Naive thymus-derived CD8-positive, alpha-beta T cell (primary cell): ENCODE measurements around the gene SORCS3. TPM values are rescaled to one million over a fixed set of nuclear protein-coding genes. Genes with fewer than 3 reads are reported as not detected.

Experiments used
- ATAC-seq, 2 donors: fragments of 150-1000 bp; cut with Tn5 transposase in 1 of 2; sonication (Bioruptor Pico), chemical (Tn5 transposase) in 1 of 2; 1 replicate in 1 of 2; 2 replicates in 1 of 2; pipeline ENCODE4 v1.10.0; 2021; ENCODE audit warnings: mild to moderate bottlenecking in 2 of 2, moderate library complexity in 2 of 2
- POLR2A ChIA-PET: fragments of 350-600 bp; sonication (Branson Sonifier 250); formaldehyde crosslinking; loops from one replicate; lab custom pipeline; 2021; ENCODE audit warnings: antibody characterized with exemption; lab: Charles Lee
- DNase-seq, 10 donors: peaks; one replicate each; pipeline versions ENCODE4 v3.0.0 to v3.0.0-alpha.2; 2020 to 2022
- H3K27ac Mint-ChIP-seq, 10 donors: one replicate each; pipeline ENCODE4 v1.8.0; 2020 to 2022; ENCODE audit warnings: mild to moderate bottlenecking in 10 of 10, mixed read lengths in 10 of 10, moderate library complexity in 4 of 10, inconsistent platforms in 1 of 10
- H3K27me3 Mint-ChIP-seq, 5 donors: one replicate each; pipeline ENCODE4 v1.8.0; 2021 to 2022; ENCODE audit warnings: mixed read lengths in 5 of 5
- H3K36me3 Mint-ChIP-seq, 3 donors: one replicate each; pipeline ENCODE4 v1.8.0; 2020 to 2022; ENCODE audit warnings: mixed read lengths in 3 of 3, mild to moderate bottlenecking in 2 of 3, inconsistent platforms in 1 of 3
- H3K4me1 Mint-ChIP-seq, 4 donors: one replicate each; pipeline ENCODE4 v1.8.0; 2021 to 2022; ENCODE audit warnings: mixed read lengths in 4 of 4
- H3K4me3 Mint-ChIP-seq, 10 donors: one replicate each; pipeline ENCODE4 v1.8.0; 2020 to 2022; ENCODE audit warnings: mild to moderate bottlenecking in 10 of 10, mixed read lengths in 10 of 10, moderate library complexity in 6 of 10, inconsistent platforms in 1 of 10
- H3K9me3 Mint-ChIP-seq, 9 donors: one replicate each; pipeline ENCODE4 v1.8.0; 2020 to 2022; ENCODE audit warnings: mixed read lengths in 9 of 9, mild to moderate bottlenecking in 3 of 9, inconsistent platforms in 1 of 9, moderate library complexity in 1 of 9
- polyA plus RNA-seq, 3 donors: library from polyadenylated mRNA; unstranded; fragments of 300-500 nt; fragmentation: Illumina TruSeq; gene quantifications; one replicate each; pipeline ENCODE4 v1.2.3, GENCODE V29; 2021
- total RNA-seq, 8 experiments: library from RNA in 2 of 8; stranded (reverse) in 2 of 8; gene quantifications; one replicate each; pipeline ENCODE4 v1.2.3 and lab custom pipeline; 2021 to 2026

Gene SORCS3
- total and polyA plus RNA-seq, 5 experiments from 2014 or later = 0.15 to 0.19 TPM; not detected in 3

GRCh38 chr10:105274556-105275070 is 633.5 kb downstream of the SORCS3 start:
- POLR2A ChIA-PET = no interaction called here
- no peaks in the 10 kb centered on the region for H3K27me3 Mint-ChIP-seq
- H3K9me3 Mint-ChIP-seq = no peaks in the 10 kb centered on the region
- no peaks in the 10 kb centered on the region for H3K4me1 Mint-ChIP-seq
- H3K27ac Mint-ChIP-seq = no peak overlapping the region
- H3K4me3 Mint-ChIP-seq = no peak overlapping the region
- no peaks in the 10 kb centered on the region for H3K36me3 Mint-ChIP-seq
- ATAC-seq = no peak
- no peak for DNase-seq

DNA sequence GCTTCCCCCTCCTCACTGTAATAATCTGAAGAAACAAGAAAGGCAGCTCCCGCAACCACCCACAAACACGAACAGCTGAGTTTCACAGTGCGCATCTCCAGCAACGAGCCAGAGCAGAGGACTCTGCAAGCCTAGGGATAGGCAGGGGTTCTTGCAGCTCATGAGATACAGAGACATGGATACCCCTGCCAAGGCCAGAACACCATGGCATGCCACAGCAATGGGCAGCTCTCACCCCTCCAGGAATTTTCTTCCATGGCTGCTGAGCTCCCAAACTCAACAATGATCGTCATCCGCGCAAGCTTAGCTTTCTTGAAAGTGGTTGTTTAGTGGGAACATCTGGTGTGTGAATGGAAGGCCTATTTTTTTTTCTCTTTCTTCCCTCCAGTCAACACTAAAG is 637.3 kb downstream of the SORCS3 start:
- DNase-seq (no peak), ATAC-seq (no peak)
- Mint-ChIP-seq H3K9me3 (no peaks in the 10 kb centered on the region), H3K27ac (no peak overlapping the region), H3K36me3 (no peaks in the 10 kb centered on the region), H3K4me3 (no peak overlapping the region), H3K4me1 (no peaks in the 10 kb centered on the region), H3K27me3 (no peaks in the 10 kb centered on the region)
- POLR2A ChIA-PET = no interaction called here

DNA sequence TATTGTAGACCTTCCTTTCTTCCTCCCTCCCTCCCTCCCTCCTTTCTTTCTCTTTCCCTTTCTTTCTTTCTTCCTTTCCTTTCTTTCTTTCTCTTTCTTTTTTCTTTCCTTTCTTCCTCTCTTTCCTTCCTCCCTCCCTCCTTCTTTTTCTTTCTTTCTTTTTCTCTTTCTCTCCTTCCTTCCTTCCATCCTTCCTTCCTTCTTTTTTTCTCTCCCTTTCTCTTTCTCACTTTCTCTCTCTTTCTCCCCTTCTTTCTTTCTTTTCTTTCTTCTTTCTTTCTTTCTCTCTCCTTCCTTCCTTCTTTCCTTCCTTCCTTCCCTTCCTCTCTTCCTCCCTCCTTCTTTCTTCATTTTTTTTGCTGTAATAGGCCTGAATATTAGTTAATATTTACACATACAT is 638.0 kb downstream of the SORCS3 start:
- H3K27me3 Mint-ChIP-seq = no peaks in the 10 kb centered on the region
- H3K4me1 Mint-ChIP-seq = no peaks in the 10 kb centered on the region
- no peak overlapping the region for H3K27ac Mint-ChIP-seq

GRCh38 chr10:105280895-105281294 is 639.8 kb downstream of the SORCS3 start:
- POLR2A ChIA-PET = no interaction called here
- Mint-ChIP-seq H3K27ac (no peak overlapping the region), H3K36me3 (no peaks in the 10 kb centered on the region), H3K27me3 (no peaks in the 10 kb centered on the region), H3K4me1 (no peaks in the 10 kb centered on the region), H3K4me3 (no peak overlapping the region), H3K9me3 (no peaks in the 10 kb centered on the region)
- ATAC-seq (no peak), DNase-seq (no peak)

More for the DNA sequence above, 638.0 kb downstream of the SORCS3 start:
- no peak for ATAC-seq
- Mint-ChIP-seq H3K36me3 (no peaks in the 10 kb centered on the region), H3K4me3 (no peak overlapping the region), H3K9me3 (no peaks in the 10 kb centered on the region)
- no peak for DNase-seq
- POLR2A ChIA-PET = no interaction called here

DNA sequence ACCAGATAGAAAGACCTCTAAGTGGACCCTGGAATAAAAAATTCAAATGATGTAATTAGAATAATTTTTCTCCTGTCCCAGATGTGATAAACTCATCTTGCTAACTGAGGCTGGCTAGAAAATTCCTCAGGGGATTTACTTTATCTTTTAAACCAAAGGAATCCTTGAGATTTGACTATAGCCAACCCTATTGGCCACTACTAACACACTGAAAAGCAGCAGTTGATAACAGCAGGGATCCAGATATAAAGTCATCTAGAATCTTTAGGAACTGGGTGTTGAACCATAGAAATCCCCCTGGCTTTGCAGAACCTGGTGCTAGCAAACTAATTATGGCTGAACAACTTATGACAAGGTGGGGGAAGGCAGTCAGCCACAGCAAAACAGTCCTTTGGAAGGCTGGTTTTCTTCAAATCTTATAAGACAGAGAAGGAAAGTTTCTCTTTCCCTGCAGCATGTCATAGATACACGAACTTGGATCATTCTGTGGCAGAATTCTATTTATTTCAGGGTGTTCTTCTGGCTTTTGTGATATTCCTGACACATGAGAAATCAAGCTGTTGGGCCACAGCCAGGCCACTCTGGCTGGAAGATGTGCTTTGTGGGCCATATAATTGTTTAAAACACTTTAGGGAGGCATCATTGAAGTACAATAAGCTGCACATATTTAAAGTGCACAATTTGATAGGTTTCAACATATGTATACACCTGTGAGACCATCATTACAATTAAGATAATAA is 643.6 kb downstream of the SORCS3 start:
- no peak for DNase-seq
- no peak for ATAC-seq
- POLR2A ChIA-PET = no interaction called here
- Mint-ChIP-seq H3K9me3 (peaks cover 0 to 5% (median 0%) of the 10 kb centered on the region in 9 donors), H3K27ac (no peak overlapping the region), H3K4me1 (no peaks in the 10 kb centered on the region), H3K36me3 (no peaks in the 10 kb centered on the region), H3K4me3 (no peak overlapping the region), H3K27me3 (peaks cover 0 to 5% (median 2%) of the 10 kb centered on the region in 5 donors)

- no peaks in the 10 kb centered on the region for H3K36me3 Mint-ChIP-seq
- H3K27me3 Mint-ChIP-seq = peaks cover 0 to 10% (median 2%) of the 10 kb centered on the region in 5 donors
- H3K9me3 Mint-ChIP-seq = peaks cover 0 to 9% (median 0%) of the 10 kb centered on the region in 9 donors
- DNase-seq = no peak
- no peak for ATAC-seq
- POLR2A ChIA-PET = no interaction called here
- no peaks in the 10 kb centered on the region for H3K4me1 Mint-ChIP-seq
- no peak overlapping the region for H3K4me3 Mint-ChIP-seq
- H3K27ac Mint-ChIP-seq = no peak overlapping the region
These were observed 646.9 kb downstream of the SORCS3 start for GRCh38 chr10:105288026-105288425.

- Mint-ChIP-seq H3K9me3 (peaks cover 0 to 9% (median 0%) of the 10 kb centered on the region in 9 donors), H3K4me1 (no peaks in the 10 kb centered on the region), H3K4me3 (no peak overlapping the region), H3K27ac (no peak overlapping the region), H3K36me3 (no peaks in the 10 kb centered on the region), H3K27me3 (peaks cover 0 to 10% (median 2%) of the 10 kb centered on the region in 5 donors)
- ATAC-seq (no peak), DNase-seq (no peak)
- POLR2A ChIA-PET = no interaction called here
These were observed 647.5 kb downstream of the SORCS3 start for GRCh38 chr10:105288613-105289012.

DNA sequence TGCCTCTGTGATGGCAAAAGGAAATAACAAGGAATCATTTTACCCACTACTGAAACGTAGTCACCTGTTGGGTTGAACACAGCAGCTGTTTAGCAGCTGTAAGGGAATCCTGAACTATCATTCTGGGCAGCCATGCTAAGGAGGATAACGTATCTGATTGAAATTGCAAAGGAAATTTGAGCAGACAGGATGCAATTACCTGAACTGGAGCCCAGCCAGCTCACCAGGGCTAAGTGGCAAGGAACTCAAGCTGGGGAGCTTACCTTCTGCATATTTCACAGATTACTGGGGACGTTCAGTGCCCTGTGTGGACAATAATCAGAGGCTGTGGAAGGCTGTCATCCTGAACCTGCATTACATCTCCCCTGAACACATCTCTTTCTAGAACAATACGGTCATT is 650.5 kb downstream of the SORCS3 start:
- DNase-seq = no peak
- no peaks in the 10 kb centered on the region for H3K36me3 Mint-ChIP-seq
- peaks cover 0 to 19% (median 7%) of the 10 kb centered on the region in 9 donors for H3K9me3 Mint-ChIP-seq
- H3K4me1 Mint-ChIP-seq = no peaks in the 10 kb centered on the region
- H3K27ac Mint-ChIP-seq = no peak overlapping the region
- H3K27me3 Mint-ChIP-seq = peaks cover 0 to 10% (median 2%) of the 10 kb centered on the region in 5 donors
- H3K4me3 Mint-ChIP-seq = no peak overlapping the region
- POLR2A ChIA-PET = no interaction called here
- ATAC-seq = no peak

DNA sequence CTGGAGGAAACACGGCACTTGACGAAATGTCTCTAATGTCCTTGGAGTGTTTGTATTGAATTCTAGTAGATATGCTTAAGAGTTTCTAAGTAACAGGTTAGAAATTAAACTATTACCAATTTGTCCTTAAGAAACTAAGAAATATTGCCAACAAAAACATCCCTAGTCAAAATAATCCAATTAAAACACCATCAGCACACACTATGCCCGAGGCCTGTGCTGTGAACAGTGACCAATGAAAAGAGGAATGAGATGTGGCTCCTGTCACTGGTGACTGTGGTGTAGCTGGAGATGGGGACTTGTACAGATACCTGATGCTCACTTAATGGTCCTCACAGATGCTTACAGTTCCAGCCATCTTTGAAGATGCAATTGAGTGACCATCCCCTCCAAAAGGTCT is 651.1 kb downstream of the SORCS3 start:
- H3K4me3 Mint-ChIP-seq = no peak overlapping the region

More for the DNA sequence above, 651.1 kb downstream of the SORCS3 start:
- POLR2A ChIA-PET = no interaction called here
- no peaks in the 10 kb centered on the region for H3K4me1 Mint-ChIP-seq
- peaks cover 0 to 19% (median 11%) of the 10 kb centered on the region in 9 donors for H3K9me3 Mint-ChIP-seq
- no peaks in the 10 kb centered on the region for H3K36me3 Mint-ChIP-seq
- no peak for DNase-seq
- peaks cover 0 to 10% (median 2%) of the 10 kb centered on the region in 5 donors for H3K27me3 Mint-ChIP-seq
- no peak overlapping the region for H3K27ac Mint-ChIP-seq
- ATAC-seq = no peak
